T-helper 22 cell (primary cell): ENCODE data around the gene CBR4.
"Not testable (repeated sequence)": the region's sequence is repeated elsewhere in the genome, so short reads cannot be mapped to it uniquely, and the experiment has no call there.

Experiments
- DNase-seq: peaks from one replicate; pipeline ENCODE4 v3.0.0-alpha.2; 2020; ENCODE audit warnings: low read depth

CBR4 gene

DNA sequence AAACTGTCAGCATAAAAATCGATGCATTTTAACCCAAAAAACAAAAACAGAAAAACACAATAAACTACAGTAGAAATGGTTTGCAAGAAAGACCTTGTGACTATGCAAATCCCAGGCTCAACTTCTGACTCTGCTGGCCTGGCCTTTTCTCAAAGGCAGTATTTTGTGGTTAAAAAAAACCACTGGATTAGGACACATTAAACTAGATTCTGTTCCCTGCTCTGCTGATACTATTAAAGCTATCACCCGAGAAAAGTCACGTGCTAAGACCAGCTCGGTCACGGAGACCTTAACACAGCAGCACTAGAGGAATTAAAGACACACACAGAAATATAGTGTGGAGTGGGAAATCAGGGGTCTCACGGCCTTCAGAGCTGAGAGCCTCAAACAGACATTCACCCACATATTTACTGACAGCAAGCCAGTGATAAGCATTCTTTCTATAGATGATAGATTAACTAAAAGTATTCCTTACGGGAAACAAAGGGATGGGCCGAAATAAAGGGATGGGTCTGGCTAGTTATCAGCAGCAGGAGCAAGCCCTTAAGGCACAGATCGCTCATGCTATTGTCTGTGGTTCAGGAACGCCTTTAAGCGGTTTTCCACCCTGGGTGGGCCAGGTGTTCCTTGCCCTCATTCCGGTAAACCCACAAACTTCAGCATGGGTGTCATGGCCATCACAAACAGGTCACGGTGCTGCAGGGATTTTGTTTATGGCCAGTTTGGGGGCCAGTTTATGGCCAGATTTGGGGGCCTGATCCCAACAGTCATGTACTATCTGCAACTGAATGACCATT is 16.1 kb downstream of the CBR4 start:
- no peak for DNase-seq

DNA sequence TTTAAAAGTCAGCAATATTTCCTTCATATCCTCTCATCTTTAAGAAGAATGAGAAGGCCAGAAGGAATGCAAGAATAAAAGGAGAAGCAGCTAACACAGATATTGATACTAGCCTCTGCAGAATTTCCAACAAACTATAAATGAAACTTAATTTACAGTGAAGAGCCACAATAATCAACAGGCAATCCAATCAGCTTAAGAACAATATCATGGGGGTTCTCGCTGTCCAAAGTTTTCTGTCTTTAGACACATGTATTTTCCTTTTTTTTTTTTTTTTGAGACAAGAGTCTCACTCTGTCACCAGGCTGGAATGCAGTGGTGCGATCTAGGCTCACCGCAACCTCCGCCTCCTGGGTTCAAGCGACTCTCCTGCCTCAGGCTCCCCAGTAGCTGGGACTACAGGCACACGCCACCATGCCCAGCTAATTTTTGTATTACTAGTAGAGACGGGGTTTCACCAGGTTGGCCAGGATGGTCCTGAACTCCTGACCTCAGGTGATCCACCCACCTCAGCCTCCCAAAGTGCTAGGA is 17.0 kb downstream of the CBR4 start:
- DNase-seq = not testable (repeated sequence)

DNA sequence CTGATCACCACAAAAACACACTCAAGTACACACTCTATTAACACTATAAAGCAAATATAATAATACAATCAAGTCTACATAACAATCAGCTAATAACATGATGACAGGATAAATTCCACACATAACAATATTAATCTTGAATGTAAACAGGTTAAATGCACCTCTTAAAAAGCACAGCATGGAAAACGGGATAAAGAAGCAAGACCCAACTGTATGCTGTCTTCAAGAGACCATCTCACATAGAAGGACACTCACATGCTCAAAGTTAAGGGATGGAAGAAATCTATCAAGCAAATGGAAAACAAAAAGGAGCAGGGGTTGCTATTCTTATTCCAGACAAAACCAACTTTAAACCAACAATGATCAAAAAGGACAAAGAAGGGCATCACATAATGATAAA is 28.1 kb downstream of the CBR4 start:
- DNase-seq = no peak

DNA sequence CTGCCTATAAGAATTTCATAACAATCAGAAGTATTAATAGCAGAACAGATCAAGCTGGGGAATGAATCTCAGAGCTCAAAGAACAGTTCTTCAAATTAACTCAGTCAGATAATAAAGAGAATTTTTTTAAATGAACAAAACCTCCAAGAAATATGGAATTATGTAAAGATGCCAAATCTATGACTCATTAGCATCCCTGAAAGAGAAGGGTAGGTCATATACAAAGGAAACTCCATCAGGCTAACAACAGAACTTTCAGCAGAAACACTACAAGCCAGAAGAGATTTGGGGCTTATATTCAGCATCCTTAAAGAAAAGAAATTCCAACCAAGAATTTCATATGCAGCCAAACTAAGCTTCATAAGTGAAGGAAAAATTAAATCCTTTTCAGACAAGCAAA is 28.6 kb downstream of the CBR4 start:
- DNase-seq = no peak

DNA sequence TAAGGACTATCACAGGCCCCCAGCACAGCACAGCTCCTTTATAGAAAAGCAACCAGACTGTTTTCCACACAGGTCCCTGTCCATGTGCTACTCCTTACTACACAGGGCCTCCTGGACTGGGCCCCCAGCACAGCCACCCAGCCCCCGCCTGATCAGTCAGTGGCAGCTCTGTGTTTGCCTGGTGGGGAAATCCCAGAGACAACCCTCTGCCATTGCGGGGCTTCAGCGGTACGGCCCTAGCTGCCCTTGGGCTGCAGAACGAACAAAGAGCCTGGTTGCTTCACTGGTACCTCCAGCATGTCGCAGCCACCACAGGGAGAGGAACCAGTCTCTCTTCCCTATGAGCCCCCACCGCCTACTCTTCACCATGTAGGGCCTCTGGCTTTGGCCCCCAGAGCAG is 30.7 kb downstream of the CBR4 start:
- no peak for DNase-seq

DNA sequence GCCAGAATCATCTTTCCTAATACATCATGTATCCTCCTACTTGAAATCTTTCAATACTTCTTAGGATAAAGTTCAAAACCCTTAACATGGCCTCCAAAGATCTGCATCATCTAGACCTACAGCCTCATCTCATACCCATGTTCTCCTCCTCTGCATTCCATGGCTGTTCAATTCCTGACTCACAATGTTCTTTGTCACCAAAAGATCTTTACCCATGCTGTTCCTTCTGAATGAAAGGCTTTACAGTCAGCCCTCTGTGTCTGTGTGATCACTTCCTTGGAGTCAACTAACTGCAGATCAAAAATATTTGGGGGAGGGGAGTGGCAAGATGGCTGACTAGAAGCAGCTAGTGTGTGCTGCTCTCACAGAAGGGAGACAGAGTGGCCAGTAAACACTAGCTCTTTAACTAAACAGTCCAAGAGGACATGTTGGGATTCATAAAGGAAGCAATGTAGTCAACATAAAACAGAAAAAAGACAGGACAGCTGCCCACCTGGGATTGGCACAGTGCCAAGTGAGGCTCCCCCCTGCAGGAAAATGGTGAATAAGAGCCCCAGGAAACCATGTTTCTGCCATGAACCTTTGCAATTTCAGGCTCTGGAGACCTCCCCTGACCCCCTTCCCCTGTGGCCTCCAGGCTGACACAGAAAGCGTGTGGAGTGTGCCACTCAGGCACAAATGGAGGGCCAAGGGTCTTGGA is 31.9 kb downstream of the CBR4 start:
- no peak for DNase-seq

DNA sequence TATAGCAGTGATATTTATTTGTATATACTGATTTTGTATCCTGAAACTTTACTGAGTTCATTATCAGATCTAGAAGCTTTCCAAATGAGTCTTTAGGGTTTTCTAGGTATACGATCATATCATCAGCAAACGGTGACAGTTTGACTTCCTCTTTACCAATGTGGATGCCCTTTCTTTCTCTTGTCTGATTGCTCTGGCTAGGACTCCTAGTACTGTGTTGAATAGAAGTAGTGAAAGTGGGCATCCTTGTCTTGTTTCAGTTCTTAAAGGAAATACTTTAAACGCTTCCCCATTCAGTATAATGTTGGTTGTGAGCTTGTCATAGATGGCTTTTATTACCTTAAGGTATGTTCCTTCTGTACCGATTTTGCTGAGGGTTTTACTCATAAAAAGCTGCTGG is 37.5 kb downstream of the CBR4 start:
- no peak for DNase-seq

DNA sequence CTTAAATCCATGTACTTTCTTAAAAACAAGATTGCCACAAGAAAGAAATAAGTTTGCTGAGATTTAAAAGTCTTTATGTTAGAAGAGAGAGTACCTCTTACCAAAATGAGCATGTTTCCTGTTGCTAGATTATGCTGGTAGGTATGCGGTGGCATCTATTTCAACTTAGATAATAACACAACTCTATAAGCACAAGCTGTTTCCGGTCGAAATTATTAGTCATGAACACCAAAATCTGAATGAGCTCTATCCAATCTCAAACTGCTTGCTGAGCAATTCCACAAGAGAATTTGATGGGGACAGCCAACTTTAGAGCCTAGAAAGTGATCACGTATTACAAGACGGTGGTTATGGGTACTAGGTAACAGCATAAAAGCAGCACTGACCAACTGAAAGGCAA is 49.3 kb downstream of the CBR4 start:
- no peak for DNase-seq

DNA sequence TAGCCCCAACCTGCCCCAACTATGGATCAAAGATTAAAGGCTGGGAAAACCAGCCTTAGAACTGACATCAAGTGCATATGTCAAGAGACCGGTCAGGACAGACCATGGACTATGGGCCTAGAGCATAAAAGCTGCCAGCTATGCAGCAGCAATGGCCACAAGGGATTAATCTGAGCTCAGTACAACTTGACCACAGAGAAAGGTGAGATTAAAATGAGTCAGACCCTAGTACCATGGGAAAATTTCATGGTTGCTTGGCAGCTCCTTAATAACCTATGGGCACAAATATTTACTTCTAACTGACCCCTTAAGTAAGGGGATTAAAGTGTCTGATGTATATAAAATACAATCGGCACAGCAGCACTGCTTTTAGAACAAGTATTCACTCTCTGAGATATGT is 54.4 kb downstream of the CBR4 start:
- no peak for DNase-seq

DNA sequence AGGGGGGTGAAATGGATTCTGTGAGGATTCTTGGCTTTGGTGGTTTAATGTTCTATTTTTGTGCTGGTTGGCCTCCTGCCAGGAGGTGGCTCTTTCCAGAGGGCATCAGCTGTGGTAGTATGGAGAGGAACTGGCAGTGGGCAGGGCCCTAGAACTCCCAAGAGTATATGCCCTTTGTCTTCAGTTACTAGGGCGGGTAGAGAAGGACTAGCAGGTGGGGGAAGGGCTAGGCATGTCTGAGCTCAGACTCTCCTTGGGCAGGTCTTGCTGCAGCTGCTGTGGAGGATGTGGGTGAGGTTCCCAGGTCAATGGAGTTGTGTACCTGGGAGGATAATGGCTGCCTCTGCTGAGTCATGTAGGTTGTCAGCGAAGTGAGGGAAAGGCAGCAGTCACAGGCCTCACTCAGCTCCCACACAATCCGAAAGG is 57.2 kb downstream of the CBR4 start:
- DNase-seq = not testable (repeated sequence)

DNA sequence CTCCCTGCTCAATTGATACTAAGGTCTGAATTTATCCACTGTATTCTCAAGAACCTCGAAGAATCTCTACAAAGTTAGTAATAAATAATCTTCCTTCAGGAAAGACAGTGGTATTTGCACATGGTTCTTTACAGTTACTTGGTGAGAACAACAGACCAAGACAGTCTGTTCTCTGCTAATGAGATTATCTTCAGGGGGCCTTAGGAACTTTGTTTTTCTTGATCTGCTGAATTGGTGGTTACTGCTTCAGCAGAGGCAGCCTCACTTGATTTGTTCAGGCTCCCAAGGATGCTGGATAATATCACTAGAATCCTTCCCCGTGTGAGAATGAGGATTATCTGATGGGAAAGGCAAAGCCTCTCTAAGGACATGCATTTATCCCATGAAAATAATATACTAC is 64.8 kb downstream of the CBR4 start:
- DNase-seq = no peak

DNA sequence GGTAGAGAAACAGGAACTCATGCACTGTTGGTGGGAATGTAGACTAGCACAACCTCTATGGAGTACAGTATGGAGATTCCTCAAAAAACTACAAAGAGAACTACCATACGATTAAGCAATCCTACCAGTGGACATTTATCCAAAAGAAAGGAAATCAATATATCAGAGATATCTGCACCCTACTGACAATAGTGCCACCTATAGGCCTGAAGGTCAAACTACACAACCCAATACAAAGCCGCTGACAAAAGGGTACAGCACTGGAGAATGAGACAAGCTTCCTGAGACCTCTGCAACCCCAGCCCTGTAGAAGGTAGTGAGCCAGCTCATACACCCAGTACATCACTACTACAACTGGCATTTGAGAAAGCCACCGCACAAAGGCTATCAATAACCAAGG is 67.1 kb downstream of the CBR4 start:
- no peak for DNase-seq
